Measurements from ENCODE around the gene MTX1. TPM values are rescaled to one million over a fixed set of nuclear protein-coding genes. Genes with fewer than 3 reads are reported as not detected.

MTX1 gene
- total and polyA plus RNA-seq, 9 of the 15 experiments (the other 6 are each of a cell fraction or from before 2014, with no cell fraction given), result 29.1 to 98.4 (median 66.9) TPM

- TF ChIP-seq, protein P1, sequence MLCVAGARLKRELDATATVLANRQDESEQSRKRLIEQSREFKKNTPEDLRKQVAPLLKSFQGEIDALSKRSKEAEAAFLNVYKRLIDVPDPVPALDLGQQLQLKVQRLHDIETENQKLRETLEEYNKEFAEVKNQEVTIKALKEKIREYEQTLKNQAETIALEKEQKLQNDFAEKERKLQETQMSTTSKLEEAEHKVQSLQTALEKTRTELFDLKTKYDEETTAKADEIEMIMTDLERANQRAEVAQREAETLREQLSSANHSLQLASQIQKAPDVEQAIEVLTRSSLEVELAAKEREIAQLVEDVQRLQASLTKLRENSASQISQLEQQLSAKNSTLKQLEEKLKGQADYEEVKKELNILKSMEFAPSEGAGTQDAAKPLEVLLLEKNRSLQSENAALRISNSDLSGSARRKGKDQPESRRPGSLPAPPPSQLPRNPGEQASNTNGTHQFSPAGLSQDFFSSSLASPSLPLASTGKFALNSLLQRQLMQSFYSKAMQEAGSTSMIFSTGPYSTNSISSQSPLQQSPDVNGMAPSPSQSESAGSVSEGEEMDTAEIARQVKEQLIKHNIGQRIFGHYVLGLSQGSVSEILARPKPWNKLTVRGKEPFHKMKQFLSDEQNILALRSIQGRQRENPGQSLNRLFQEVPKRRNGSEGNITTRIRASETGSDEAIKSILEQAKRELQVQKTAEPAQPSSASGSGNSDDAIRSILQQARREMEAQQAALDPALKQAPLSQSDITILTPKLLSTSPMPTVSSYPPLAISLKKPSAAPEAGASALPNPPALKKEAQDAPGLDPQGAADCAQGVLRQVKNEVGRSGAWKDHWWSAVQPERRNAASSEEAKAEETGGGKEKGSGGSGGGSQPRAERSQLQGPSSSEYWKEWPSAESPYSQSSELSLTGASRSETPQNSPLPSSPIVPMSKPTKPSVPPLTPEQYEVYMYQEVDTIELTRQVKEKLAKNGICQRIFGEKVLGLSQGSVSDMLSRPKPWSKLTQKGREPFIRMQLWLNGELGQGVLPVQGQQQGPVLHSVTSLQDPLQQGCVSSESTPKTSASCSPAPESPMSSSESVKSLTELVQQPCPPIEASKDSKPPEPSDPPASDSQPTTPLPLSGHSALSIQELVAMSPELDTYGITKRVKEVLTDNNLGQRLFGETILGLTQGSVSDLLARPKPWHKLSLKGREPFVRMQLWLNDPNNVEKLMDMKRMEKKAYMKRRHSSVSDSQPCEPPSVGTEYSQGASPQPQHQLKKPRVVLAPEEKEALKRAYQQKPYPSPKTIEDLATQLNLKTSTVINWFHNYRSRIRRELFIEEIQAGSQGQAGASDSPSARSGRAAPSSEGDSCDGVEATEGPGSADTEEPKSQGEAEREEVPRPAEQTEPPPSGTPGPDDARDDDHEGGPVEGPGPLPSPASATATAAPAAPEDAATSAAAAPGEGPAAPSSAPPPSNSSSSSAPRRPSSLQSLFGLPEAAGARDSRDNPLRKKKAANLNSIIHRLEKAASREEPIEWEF (CRISPR knock-in tag; IDR thresholded peaks at IDR 0.05), result no peak
- TF ChIP-seq MECOM (CRISPR knock-in tag; IDR thresholded peaks at IDR 0.05) (no peak; the same call in 1 of the 2 replicates), NFIC (IDR thresholded peaks at IDR 0.05) (no peak; the same call in 1 of the 2 replicates), MIER1 (IDR thresholded peaks at IDR 0.05; ENCODE audit: low read depth) (no peak)
Measured at GRCh38 chr1:155227261-155228095, 19.0 kb downstream of the MTX1 start (continued).

Data from K562 (cell line).